Activated CD8-positive, alpha-beta T cell treated with anti-CD3 and anti-CD28 coated beads for 36 hours (primary cell): ENCODE results near the gene MYO6. TPM values are rescaled to one million over a fixed set of nuclear protein-coding genes. Genes with fewer than 3 reads are reported as not detected.

Experiments
- ATAC-seq: fragments of 200-7000 bp; cut with Tn5 transposase; one replicate; pipeline ENCODE4 v1.10.0; 2021; ENCODE audit warnings: mild to moderate bottlenecking, moderate library complexity
- CTCF ChIA-PET: fragments of 350-600 bp; sonication (Branson Sonifier 250); formaldehyde crosslinking; loops from one replicate; lab custom pipeline; 2021; ENCODE audit warnings: antibody characterized with exemption; lab: Charles Lee
- POLR2A ChIA-PET: fragments of 350-600 bp; sonication (Branson Sonifier 250); formaldehyde crosslinking; loops from one replicate; lab custom pipeline; 2021; ENCODE audit warnings: antibody characterized with exemption; lab: Charles Lee
- DNase-seq: peaks from one replicate; pipeline ENCODE4 v3.0.0-alpha.2; 2020
- H3K27ac Mint-ChIP-seq: one replicate; pipeline ENCODE4 v1.8.0; 2021; ENCODE audit warnings: mild to moderate bottlenecking, mixed read lengths
- H3K27me3 Mint-ChIP-seq: one replicate; pipeline ENCODE4 v1.8.0; 2021; ENCODE audit warnings: mixed read lengths
- H3K36me3 Mint-ChIP-seq: one replicate; pipeline ENCODE4 v1.8.0; 2021; ENCODE audit warnings: low read depth, mixed read lengths
- H3K4me1 Mint-ChIP-seq: one replicate; pipeline ENCODE4 v1.8.0; 2021; ENCODE audit warnings: low read depth, mixed read lengths
- H3K4me3 Mint-ChIP-seq: one replicate; pipeline ENCODE4 v1.8.0; 2021; ENCODE audit warnings: mild to moderate bottlenecking, moderate library complexity, mixed read lengths
- H3K9me3 Mint-ChIP-seq: one replicate; pipeline ENCODE4 v1.8.0; 2021; ENCODE audit warnings: mixed read lengths
- CTCF ChIP-seq: fragments of 200-600 bp; IDR thresholded peaks from one replicate; pipeline ENCODE4 v1.8.0; 2022; ENCODE audit warnings: antibody characterized with exemption, mild to moderate bottlenecking
- intact Hi-C: fragments of 100-400 bp; cut with micrococcal nuclease; formaldehyde crosslinking; loops from one replicate; pipeline ENCODE4 v1.10.0; 2022
- total RNA-seq, 2 experiments: library from RNA; stranded (reverse); gene quantifications; one replicate each; pipeline ENCODE4 v1.2.3, GENCODE V29; 2021

Gene MYO6
- total RNA-seq, 2 experiments from 2014 or later = 1.4 TPM

GRCh38 chr6:75776461-75776860 lies 27.4 kb downstream of the MYO6 start:
- Mint-ChIP-seq H3K9me3 (no peaks in the 10 kb centered on the region), H3K4me3 (no peak overlapping the region), H3K36me3 (no peaks in the 10 kb centered on the region), H3K4me1 (no peaks in the 10 kb centered on the region), H3K27me3 (peaks cover 1% of the 10 kb centered on the region), H3K27ac (no peak overlapping the region)
- POLR2A ChIA-PET = no interaction called here
- CTCF ChIA-PET = no interaction called here
- TF ChIP-seq CTCF = no peak
- ATAC-seq (no peak), DNase-seq (no peak)
- intact Hi-C loops = no loop called here

DNA sequence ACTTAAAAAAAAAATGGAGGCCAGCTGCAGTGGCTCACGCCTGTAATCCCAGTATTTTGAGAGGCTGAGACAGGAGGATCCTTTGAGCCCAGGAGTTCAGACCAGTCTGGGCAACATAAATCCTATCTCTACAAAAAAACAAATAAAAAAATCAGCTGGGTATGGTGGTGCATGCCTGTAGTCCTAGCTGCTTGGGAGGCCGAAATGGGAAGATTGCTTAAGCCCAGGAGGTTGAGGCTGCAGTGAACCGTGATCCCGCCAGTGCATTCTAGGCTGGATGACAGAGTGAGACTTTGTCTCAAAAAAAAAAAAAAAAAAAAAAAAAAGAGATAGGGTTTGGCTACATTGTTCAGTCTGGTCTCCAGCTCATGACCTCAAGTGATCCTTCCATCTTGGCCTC lies 29.7 kb downstream of the MYO6 start:
- no peaks in the 10 kb centered on the region for H3K36me3 Mint-ChIP-seq
- peaks cover 7% of the 10 kb centered on the region for H3K4me1 Mint-ChIP-seq
- ChIA-PET CTCF (no interaction called here), POLR2A (no interaction called here)
- H3K27ac Mint-ChIP-seq = no peak overlapping the region
- no peak for TF ChIP-seq CTCF
- H3K9me3 Mint-ChIP-seq = no peaks in the 10 kb centered on the region
- DNase-seq (no peak), ATAC-seq (no peak)
- H3K4me3 Mint-ChIP-seq = no peak overlapping the region
- peaks cover 6% of the 10 kb centered on the region for H3K27me3 Mint-ChIP-seq
- intact Hi-C loops = no loop called here

DNA sequence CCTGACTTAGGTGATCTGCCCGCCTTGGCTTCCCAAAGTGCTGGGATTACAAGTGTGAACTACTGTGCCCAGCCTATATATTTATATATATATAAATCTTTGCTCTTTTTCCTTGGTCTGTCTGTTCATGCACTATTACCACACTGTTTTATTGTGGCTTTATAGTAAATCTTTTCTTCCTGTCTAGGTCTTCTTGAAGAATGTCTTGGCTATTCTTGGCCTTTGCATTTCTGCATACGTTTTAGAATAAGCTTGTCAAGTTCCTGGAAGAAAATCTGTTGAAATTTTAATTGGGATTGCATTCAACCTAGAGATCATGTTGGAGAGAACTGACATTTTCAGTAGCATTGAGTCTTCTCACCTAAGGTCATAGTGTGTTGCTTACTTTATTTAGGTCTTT lies 37.1 kb downstream of the MYO6 start:
- Mint-ChIP-seq H3K4me1 (peaks cover 7% of the 10 kb centered on the region), H3K4me3 (no peak overlapping the region), H3K27ac (no peak overlapping the region), H3K36me3 (no peaks in the 10 kb centered on the region), H3K27me3 (peaks cover 10% of the 10 kb centered on the region), H3K9me3 (no peaks in the 10 kb centered on the region)
- ChIA-PET CTCF (no interaction called here), POLR2A (no interaction called here)
- no peak for DNase-seq
- TF ChIP-seq CTCF = no peak
- intact Hi-C loops = no loop called here
- ATAC-seq = no peak

DNA sequence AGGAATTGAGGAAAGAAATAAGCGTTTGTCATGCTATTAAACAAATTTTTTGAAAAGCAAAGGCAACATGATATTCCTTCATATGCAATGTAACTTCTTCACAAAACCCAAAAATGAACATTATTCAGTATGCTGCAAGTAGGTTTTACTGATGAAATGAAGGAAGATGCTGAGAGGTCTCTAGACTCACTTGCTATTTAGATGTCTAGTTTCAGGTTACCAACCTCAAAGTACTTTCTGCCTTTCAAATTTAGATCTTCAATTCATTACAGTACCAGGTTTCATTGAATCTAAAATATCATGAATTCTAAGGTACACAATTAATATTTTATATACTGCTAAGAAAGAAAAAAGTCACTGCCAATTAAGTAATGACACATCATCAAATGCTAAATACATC lies 39.9 kb downstream of the MYO6 start:
- POLR2A ChIA-PET = no interaction called here
- CTCF ChIA-PET = no interaction called here
- no peak for TF ChIP-seq CTCF
- no peak overlapping the region for H3K27ac Mint-ChIP-seq
- no peak overlapping the region for H3K4me3 Mint-ChIP-seq
- intact Hi-C loops = no loop called here
- DNase-seq = no peak
- no peaks in the 10 kb centered on the region for H3K9me3 Mint-ChIP-seq
- ATAC-seq = no peak
- peaks cover 5% of the 10 kb centered on the region for H3K27me3 Mint-ChIP-seq
- H3K36me3 Mint-ChIP-seq = no peaks in the 10 kb centered on the region
- H3K4me1 Mint-ChIP-seq = no peaks in the 10 kb centered on the region

GRCh38 chr6:75791881-75792280 lies 42.8 kb downstream of the MYO6 start:
- POLR2A ChIA-PET = no interaction called here
- intact Hi-C loops = no loop called here
- Mint-ChIP-seq H3K4me3 (no peak overlapping the region), H3K9me3 (no peaks in the 10 kb centered on the region), H3K27ac (no peak overlapping the region), H3K36me3 (no peaks in the 10 kb centered on the region), H3K27me3 (peaks cover 3% of the 10 kb centered on the region), H3K4me1 (no peaks in the 10 kb centered on the region)
- no peak for TF ChIP-seq CTCF
- CTCF ChIA-PET = no interaction called here
- ATAC-seq (no peak), DNase-seq (no peak)
